Fibroblast of gingiva (primary cell): ENCODE measurements around the gene TRIM41.

Experiments used
- DNase-seq: peaks from one replicate; pipeline ENCODE4 v3.0.0-alpha.2; 2011; ENCODE audit warnings: low read depth

TRIM41 gene

GRCh38 chr5:181233088-181233800 lies 10.2 kb downstream of the TRIM41 start:
- DNase-seq, result no peak

GRCh38 chr5:181233801-181234454 lies 10.8 kb downstream of the TRIM41 start:
- DNase-seq, result no peak

DNA sequence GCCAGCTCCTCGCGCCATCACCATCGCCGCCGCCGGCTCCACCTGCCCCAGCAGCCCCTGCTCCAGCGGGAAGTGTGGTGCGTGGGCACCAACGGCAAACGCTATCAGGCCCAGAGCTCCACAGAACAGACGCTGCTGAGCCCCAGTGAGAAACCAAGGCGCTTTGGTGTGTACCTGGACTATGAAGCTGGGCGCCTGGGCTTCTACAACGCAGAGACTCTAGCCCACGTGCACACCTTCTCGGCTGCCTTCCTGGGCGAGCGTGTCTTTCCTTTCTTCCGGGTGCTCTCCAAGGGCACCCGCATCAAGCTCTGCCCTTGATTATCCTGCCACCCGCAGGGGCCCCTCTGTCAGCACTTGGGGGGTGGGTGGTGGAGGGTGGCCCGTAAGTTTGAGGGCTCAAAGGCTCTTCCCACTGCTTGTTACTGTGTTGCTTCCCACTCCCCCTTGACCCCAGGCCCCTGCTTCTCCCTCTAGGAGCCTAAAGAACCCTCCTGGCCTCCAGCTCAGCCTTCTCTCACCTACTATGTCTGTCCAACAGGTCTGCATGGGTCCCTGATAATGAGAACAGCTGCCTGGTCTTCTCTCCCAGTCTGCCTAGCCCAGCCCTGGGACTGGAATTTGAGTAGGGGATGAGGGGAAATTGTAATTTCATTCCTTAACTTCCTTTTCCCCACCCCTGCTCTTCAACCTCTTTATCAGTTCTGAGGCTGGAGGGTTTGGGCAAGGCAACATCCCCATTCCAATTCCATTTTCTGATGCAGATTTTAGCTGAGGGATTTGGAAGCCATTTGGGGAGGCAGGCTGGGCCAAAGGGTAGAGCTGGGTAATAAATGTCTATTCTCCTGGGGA lies 11.6 kb downstream of the TRIM41 start:
- no peak for DNase-seq

DNA sequence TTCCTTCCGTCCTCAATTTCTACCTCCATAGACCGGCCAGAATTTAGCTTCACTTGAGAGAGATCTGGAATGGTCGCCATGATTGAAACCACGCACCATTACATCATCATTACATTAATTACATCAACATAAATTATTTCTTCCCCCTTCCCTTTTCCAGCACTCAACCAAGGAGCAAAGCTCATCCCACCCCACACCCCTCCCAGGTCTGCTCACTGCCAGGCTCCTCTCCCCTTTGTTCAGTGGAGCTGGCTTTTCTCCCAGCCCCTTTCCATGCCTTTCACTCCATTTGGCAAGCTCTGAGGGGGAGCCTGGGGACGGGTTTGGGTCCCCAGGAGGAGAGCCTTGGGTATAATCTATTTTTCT lies 12.2 kb downstream of the TRIM41 start:
- no peak for DNase-seq

DNA sequence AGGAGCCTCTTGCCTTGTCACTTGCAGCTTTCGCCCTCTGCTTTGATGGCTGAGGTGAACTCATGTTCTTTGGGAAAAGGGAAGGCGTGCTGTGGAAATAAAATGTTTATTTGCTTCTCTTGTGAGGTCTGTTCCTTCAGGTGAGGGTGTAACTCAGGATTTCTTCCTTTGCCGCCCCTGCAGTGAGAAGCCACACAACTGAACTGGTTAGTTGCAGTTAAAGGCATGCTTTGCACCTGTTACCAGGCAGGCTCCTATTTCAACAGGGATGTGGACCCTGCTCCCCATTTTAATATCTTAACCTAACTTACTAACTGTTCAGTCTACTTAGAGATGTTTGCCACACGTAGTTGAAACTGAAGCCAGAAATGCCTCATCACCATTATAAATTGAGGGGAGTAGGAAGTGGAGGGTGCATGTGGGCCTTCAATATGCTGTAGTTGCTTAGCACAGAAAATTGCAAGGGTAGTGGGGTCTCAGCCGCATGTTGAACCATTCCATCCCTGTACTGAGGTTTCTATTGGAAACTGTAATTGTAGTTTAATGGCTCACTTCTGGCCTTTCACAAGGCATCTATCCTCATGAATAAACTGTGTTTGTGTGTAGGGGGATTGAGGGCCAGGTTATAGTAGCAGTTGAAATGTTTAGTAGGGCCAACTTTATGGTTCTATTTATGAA lies 12.7 kb downstream of the TRIM41 start:
- no peak for DNase-seq

GRCh38 chr5:181236471-181236870 lies 13.4 kb downstream of the TRIM41 start:
- DNase-seq, result no peak

DNA sequence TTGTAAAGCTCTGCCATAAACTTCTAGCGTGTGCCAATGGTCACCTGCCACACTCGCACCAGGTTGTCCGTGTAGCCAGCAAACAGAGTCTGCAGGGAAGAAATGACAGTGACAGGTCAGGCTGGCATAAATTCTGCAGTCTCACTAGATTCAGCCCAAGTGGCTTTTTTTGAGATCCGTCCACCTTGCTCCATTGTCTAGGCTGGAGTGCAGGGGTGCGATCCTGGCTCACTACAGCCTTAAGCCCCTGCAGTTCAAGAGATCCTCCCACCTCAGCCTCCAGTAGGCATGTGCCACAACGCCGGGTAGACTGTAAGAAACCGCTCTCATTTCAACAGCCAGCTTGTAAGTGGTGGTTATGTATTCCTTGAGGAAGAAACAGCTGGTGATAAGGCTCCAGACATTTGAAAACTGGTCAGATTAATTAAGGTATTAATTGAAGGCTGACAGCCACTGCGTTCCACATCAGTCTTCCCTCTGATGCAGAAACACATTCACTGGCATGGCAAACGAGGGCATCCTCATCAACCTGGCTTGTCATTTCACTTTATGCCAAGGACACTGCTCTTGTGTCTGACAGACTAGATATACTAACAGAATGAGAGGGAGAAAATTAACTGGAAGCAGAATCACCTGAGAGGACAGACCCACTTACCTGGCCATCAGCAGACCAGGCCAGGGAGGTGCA lies 14.0 kb downstream of the TRIM41 start:
- DNase-seq, result no peak

DNA sequence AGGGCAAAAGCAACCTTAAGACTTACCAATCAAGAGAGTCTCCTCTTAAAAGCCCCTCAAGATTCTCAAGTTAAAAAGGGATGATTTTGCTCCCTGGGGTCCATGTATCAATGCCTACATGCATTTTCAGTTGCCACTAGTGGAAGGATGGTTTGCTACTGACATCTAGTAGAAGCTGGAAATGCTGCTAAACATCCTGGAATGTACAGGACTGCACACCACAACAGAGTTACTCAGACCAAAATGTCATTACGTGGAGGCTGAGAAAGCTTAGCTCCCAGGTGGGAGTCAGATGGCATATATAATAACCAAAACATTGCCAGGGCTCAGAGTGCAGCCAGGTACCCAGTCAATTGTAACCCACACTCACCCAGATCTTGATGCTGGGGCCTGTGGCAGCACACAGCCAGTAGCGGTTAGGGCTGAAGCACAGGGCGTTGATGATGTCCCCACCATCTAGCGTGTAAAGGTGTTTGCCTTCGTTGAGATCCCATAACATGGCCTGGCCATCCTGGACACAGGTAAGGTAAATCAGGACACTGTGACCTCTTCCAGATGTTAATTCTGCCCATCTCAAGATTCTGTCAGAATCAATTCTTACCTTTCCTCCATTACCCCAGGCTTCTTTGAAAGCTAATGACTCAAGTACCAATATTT lies 14.8 kb downstream of the TRIM41 start:
- no peak for DNase-seq

- DNase-seq, result no peak
Measured at GRCh38 chr5:181239062-181239663, 16.1 kb downstream of the TRIM41 start.

- DNase-seq, result peak; percentile 80
Measured at GRCh38 chr5:181241393-181241975, 18.4 kb downstream of the TRIM41 start.

DNA sequence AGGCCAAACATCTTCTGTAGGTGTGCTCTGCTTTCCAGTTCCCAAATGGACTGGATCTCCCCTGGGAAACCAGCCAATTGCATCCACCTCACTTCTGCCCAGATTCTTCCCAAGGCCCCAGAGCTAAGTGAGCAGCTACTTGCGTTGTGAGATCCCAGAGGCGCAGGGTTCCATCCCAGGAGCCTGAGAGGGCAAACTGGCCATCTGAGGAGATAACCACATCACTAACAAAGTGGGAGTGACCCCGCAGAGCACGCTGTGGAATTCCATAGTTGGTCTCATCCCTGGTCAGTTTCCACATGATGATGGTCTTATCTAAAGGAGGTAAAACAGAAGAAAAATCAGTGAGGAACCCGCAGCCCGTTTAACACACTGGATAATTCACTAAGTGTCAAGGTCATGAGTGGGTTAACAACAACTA lies 19.0 kb downstream of the TRIM41 start:
- no peak for DNase-seq

DNA sequence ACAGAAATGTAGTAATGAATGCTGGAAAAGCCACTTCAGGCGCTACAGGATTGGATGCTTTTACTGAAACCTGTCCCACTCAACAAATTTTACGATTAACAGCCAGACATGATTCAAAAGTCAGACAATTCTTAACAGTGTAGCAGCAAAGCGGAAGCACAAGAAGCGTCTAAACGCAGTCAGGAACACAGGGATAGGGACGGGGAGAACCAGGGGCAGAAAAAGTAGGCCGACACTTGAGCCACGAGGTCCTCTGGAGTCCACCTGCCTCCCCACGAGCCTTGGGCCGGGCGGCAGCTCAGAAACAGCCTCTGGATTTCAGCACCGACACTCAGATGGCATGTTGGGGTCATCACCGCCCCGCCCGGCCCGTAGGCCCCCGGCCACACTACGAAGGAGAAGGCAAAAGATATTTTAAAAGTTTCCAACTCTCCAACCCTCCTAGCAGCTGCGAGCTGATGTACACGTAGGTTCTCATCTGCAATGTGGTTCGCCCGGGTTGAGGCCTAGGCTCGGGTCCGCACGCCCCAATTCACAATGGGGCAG lies 20.0 kb downstream of the TRIM41 start:
- DNase-seq, result no peak

DNA sequence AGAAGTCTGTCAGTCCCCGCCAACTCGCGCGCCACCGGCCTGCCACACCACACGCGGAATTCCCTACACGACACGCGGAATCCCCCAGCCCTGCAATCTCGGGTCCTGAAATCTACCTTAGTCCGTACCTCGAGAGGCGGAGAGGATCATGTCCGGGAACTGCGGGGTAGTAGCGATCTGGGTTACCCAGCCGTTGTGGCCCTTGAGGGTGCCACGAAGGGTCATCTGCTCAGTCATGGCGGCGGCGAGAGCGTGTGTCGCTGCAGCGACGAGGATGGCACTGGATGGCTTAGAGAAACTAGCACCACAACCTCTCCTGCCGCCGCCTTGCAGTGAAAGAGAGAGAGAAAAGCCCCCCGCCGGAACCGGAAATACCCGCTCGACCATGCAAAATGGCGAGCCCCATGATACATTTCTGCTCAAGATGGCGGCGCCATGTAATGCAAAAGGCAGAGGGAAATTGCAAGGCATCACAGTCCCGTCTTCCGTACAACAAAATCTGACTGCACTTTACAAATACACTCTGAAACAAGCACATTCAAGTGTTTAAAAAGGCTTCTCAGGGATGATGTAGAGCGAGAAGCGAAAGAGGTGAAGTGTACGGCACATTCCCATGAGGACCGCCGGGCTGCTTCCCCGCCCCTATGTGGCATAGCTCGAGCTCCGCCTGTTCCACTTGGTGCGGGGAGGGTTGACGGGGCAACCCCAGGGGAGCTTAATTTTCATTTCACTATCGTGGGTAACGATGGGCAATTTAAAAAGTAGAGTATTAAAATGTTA lies 20.7 kb downstream of the TRIM41 start, which contains the start of gene RACK1:
Gene RACK1 (minus strand): TSS at position 343 of the 780 bp plus-strand sequence. CDS start 106 bp downstream, at position 237.
- DNase-seq, result peak; percentile 85

DNA sequence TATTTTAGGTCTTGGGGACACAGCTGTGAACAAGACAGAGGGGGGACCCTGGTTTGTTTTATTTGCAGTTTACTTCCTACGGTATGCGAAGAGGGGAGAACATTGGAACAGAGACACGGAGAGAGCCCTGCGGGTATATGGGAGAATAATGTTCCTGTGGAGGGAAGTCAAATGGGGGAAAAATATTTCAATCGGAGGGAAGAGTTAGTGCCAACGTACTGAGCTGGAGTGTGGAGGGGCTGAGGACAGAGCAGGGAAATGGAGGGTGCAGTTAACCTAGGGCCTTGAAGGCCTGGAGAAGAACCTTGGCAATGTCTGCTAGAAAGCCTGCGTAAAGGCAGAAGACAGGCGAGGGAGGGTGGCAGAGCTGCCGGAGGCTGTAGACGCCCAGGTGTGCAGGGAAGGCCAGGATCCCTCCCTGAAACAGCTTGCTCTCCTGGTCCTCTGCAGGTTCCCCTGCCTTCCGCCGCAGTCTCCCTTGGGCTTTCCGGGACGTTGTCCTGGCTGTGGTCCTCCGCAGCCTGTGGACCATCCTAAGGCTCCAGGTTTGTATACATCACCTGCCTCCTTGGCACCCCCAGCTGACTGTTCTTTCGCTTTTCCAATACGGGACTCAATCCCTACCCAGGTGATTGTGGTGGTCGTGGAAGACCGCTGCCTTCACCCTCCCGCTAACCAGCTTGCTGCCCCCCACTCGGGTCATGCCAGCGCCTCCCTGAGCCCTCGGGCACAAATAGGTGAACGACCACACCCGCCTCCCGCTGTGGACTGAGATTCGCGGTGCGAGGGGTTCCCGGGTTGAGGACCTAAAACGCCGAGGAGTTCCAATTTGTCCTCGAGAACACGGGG lies 22.6 kb downstream of the TRIM41 start:
- no peak for DNase-seq

GRCh38 chr5:181246276-181247049 lies 23.4 kb downstream of the TRIM41 start:
- DNase-seq, result peak; percentile 89

GRCh38 chr5:181248277-181248676 lies 25.2 kb downstream of the TRIM41 start:
- DNase-seq, result no peak

- peak; percentile 32 for DNase-seq
Measured at GRCh38 chr5:181255276-181255675, 32.2 kb downstream of the TRIM41 start.
